HG02678 (cell line): ENCODE measurements around the gene MIER2.

Experiments
- ATAC-seq: cut with Tn5 transposase; IDR thresholded peaks from one replicate; pipeline ENCODE4 v1.9.1; 2021; ENCODE audit warnings: mild to moderate bottlenecking, moderate library complexity; ENCODE audit not compliant: unreplicated experiment

MIER2 gene

DNA sequence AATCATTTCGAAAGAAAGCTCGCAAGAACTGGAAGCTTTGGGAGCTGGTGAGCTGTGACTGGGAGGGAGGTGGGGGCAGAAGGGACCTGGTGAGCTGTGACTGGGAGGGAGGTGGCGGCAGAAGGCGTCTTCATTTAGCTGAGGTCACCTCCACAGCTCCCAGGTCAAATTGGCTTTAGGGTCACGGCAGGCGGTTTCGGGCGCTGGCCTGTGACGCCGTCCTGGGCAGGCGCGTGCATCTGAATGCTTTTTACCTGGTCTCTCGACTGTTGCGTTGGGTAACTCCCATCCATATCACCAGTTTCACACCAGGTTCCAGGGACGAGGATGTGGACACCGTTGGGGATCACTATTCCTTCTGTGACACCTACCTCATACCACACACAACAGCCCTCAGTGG is 35.2 kb upstream of the MIER2 start:
- no peak for ATAC-seq

- ATAC-seq, result no peak
Measured at GRCh38 chr19:378706-379105, 34.1 kb upstream of the MIER2 start.

DNA sequence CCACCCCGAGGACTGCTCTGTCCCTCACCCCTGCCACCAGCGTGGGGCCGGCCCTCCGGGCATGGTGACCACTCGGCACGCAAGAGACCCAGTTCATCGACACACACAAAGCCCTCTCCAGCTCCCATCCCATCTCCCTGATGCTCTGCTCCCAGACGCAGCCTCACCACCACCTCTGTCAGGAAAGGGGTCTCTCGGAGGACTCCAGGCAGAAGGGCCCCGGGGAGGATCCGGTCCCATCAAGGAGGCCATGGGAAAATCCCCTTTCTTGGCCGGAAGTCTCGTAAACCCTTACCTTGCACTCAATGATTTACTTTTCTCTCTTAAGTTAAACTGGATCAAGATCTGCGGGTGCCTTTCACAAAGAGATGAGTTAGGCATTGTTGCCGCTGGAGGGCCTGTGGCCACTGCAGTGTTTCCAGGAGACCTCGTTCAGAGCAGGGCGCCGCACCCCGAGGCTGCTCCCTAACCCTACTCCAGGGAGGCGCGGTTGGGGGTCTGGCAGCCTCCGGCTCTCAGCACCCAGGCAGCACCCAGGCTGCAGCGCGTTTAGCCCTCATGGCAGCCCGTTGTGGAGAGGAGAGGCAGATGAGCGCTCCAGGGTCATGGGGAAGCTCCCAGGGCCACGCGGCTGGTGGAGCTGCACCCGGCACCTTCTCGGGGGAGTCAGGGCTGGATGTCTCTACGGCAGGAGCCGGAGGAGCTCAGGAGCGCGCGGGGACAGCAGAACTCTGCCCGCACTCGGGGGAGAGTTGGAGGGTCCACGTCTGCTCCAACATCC is 33.4 kb upstream of the MIER2 start:
- ATAC-seq, result no peak

GRCh38 chr19:376111-376470 is 31.5 kb upstream of the MIER2 start:
- ATAC-seq, result no peak

- no peak for ATAC-seq
Measured at GRCh38 chr19:375395-376110, 31.0 kb upstream of the MIER2 start.

- no peak for ATAC-seq
Measured at GRCh38 chr19:374886-375235, 30.3 kb upstream of the MIER2 start.

DNA sequence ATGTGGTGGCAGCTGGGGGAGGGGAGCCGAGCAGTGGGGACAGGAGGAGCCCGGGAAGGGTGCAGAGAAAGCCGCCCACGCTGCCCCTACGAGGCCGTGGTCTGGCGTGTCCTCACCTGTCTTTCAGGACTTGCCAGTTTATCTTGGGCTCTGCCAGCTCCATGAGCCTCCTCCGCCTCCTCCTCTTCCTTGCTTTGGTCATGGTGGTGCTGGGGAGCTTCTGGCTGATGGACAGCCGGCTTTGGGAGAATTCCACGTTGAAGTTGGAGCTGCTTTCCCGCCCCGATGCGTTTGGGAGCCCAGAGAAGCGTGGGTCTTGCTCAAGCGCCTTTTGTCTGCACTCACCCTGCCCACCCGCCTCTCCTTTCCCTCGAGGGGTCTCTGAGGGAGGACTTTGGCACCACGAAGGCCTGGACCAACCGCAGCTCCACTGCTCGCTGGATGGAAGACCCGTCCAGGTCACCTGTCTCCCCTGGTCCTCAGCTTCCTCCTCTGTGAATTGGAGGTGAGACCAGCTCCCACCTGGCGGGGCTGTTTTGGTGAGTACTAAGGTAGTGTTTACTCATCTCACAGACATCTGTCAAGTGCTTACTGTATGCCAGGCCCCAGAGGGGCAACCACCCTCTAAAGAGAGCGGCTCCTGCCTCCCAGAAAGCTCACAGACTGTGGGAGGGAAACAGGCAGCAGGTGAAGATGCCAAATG is 29.7 kb upstream of the MIER2 start:
- ATAC-seq, result no peak

DNA sequence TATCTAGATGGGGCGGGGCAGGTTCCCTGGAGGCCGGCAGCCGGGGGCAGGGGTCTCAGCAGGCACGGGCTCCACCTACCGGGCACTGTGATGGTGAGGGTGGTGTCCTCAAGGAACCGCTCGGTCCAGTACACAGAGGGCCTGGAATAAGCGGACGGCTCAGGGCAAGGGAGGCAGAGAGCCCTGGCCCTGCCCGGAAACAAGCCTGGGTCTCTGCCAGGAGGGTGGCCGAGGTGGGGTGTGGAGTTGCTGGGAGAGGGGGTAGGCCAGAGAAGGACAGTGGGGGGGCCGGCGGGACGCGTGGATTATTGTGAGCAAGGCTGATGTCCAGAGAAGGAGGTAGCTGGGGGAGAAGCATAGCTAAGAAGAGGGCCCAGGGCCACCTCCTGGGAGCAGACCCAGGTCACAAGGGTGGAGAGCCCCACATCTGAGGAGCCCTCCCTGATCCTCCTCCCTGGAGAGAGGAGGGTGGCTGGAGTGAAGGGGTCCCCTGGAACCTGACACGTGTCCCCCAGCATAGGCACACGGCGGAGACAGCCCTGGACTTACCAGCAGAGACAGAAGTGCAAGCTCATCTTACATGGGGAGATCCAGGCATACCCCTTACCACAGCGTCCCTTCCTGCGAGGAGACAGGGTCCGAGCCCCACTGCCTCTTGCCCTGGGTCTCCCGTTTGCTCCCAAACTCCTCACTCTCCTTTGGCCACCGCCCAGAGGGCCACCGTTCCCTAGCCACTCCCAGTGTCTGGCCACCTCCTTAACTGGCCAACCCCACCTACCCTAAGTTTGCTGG is 29.0 kb upstream of the MIER2 start:
- no peak for ATAC-seq

GRCh38 chr19:372306-372890 is 27.8 kb upstream of the MIER2 start:
- no peak for ATAC-seq

DNA sequence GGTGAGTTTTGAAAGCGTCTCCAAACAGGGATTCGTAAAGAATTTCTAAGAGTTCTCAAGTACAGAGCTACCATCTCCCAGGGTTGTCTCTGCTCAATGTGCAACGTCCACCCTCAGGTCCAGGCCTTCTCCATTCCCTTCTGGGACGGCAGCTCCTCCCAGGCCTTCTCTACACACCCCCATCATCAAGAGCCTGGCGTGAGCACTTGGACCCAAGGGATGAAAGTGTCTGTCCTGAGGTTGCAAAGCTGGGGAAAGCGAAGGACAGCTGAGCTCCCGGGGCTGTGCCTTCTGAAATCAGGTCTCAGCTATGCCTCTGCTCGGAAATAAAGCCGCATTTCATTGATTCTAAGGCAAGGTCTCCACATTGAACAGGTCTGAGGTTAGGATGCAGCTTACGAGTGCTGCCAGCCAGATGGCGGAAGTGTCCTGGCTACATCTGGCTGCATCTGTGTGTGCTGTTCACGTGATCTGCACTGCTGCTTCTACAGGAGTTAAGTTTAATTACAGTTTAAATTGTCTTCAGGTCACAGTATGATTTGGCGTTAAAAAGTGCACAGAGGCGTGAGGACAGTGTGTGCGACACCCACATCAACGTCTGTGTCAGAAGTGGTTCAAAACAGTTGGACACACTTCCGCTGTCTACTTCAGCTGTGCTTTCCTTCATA is 27.0 kb upstream of the MIER2 start:
- ATAC-seq, result no peak

DNA sequence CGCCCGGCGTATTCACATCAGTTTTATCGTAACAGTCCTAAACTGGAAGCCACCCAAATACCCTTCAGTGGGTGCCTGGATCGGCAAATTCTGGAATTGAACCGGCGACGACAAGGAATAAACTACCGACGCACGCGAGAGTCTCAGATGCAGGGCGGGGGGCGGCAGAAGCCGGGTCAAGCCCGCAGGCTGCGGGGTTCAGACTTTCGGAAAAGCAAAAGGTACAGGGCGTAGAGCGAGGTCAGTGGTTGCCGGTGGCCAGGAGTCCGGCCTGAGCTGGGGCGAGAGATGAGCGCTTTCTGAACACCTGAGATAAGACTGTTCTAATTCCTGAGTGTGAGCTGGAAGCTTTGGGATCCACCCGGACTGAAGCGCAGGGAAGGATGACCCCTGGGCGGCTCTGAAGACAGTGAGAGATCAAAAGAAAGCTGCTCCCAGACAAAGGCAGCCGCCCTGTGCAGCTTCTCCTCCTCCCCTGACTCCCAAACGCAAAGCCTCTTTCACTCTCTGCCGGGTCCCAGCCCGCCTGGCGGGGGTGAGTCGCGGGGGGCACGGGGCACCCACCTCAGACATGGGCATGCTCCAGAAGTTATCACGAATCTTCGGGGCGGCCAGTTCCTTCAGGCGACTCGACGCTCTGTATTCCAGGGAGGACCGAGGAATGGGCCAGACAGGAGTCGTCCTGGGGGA is 26.2 kb upstream of the MIER2 start:
- no peak for ATAC-seq

- ATAC-seq, result no peak
Measured at GRCh38 chr19:369876-370275, 25.3 kb upstream of the MIER2 start.

- ATAC-seq, result no peak
Measured at GRCh38 chr19:369256-369655, 24.7 kb upstream of the MIER2 start.

DNA sequence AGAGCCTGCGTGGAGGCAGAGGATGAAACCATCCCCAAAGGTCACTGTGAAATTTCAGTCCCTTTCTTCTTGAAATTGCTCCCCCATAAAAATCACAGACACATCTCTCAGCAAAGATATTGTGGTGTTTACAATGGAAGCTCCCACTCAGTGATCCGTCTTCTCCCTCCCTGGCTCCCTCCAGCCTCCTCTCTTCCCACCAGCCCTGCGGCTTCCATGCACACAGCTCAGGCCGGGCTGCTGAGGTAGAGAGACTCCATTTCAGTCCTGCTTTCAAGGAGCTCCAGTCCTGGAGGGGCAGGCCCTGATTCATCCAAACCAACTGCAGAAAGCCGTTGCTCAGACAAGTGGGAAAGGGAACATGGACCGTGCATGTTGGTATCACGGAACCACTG is 24.0 kb upstream of the MIER2 start:
- ATAC-seq, result no peak

GRCh38 chr19:367963-368629 is 23.5 kb upstream of the MIER2 start:
- ATAC-seq, result no peak

DNA sequence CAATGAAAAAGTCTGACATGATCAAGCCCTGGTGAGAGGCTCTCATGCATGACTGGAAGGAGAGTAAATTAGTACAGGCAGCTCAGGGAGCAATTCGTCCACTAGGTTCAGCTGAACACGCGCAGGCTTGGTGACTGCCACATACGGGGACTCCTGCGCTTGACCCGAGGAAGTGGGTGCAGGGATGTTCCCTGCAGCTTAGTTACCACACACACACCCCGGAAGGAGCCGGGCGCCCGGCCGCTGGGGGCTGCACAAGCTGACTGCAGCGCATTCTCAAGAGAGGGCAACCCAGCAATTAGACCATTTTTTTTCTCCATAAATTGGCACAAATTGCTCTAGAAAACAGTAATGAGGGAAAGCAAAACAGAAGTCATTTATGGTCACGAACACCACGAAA is 23.0 kb upstream of the MIER2 start:
- ATAC-seq, result no peak

GRCh38 chr19:366951-367350 is 22.4 kb upstream of the MIER2 start:
- ATAC-seq, result no peak

- ATAC-seq, result no peak
Measured at GRCh38 chr19:366205-366783, 21.7 kb upstream of the MIER2 start.
